Neural progenitor cell (in vitro differentiated cells): Measurements from ENCODE around the gene PTPRCAP.

Source experiments
- EZH2 ChIP-seq: fragments of 200-600 bp; sonication (generic); IDR thresholded peaks from 2 replicates; pipeline ENCODE4 v1.6.1; 2017; ENCODE audit warnings: antibody characterized with exemption, mild to moderate bottlenecking, moderate library complexity
- TF ChIP-seq, protein P1 (sequence below): fragments of 200-600 bp; sonication (generic); IDR thresholded peaks from 2 replicates; pipeline ENCODE4 v1.5.1; 2017; ENCODE audit warnings: antibody characterized with exemption, mild to moderate bottlenecking

DNA sequence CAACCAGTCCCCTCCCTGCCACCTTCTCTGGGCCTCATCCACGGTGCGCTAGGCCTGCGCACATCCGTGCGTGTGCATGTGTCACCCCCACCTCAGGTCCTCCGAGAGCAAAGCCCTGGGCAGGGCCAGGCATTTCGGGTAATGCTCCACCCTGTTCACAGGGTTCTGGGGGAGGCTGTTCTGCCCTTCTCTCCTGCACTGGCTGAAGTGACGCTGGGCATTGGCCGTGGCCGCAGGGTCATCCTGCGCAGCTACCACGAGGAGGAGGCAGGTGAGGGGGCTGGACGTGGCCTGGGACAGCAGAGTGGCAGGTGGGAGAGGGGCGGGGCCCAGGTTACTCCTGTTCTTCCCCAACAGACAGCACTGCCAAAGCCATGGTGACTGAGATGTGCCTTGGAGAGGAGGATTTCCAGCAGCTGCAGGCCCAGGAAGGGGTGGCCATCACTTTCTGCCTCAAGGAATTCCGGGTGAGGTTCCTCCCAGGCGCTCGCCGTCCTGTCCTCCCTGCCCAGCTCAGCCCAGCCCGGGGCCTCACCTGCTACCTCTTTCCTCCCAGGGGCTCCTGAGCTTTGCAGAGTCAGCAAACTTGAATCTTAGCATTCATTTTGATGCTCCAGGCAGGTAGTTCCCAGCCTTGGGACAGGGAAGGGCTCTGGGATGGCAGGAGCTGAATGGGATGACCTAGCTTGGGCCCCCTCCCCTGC, 41.8 kb downstream of the PTPRCAP start:
- TF ChIP-seq, protein P1, sequence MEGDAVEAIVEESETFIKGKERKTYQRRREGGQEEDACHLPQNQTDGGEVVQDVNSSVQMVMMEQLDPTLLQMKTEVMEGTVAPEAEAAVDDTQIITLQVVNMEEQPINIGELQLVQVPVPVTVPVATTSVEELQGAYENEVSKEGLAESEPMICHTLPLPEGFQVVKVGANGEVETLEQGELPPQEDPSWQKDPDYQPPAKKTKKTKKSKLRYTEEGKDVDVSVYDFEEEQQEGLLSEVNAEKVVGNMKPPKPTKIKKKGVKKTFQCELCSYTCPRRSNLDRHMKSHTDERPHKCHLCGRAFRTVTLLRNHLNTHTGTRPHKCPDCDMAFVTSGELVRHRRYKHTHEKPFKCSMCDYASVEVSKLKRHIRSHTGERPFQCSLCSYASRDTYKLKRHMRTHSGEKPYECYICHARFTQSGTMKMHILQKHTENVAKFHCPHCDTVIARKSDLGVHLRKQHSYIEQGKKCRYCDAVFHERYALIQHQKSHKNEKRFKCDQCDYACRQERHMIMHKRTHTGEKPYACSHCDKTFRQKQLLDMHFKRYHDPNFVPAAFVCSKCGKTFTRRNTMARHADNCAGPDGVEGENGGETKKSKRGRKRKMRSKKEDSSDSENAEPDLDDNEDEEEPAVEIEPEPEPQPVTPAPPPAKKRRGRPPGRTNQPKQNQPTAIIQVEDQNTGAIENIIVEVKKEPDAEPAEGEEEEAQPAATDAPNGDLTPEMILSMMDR, result no peak
- no peak for TF ChIP-seq EZH2
